GM18909 (cell line): ENCODE data around the gene LRRC39.
"Not testable (repeated sequence)": the region's sequence is repeated elsewhere in the genome, so short reads cannot be mapped to it uniquely, and the experiment has no call there.

Source experiments
- ATAC-seq: cut with Tn5 transposase; IDR thresholded peaks from one replicate; pipeline ENCODE4 v1.9.1; 2021; ENCODE audit warnings: mild to moderate bottlenecking; ENCODE audit not compliant: unreplicated experiment, poor library complexity

LRRC39 gene

DNA sequence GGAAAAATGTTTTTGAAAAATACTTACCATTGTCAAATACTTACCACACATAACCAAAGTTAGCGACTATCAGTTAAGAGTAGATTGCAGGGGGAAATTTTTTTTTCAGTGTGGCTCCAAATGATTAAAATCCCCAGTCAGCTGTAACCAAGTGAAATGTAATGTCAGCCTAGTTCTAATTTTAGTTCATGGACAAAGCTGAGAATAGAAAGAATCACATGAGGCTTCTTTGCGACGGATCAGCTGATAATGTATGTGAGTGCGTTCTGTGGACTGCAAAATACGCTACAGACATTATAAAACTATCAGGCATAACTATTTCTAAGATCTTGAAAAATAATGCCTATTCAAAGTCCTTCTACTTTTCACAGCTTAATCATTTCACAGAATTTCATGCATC lies at the start of gene LRRC39:
Gene LRRC39 (minus strand): TSS at position 166 of the 400 bp plus-strand sequence. CDS start 9,740 bp downstream, outside the sequence.
- no peak for ATAC-seq

GRCh38 chr1:100222428-100222827 lies 44.4 kb upstream of the LRRC39 start:
- ATAC-seq, result no peak

DNA sequence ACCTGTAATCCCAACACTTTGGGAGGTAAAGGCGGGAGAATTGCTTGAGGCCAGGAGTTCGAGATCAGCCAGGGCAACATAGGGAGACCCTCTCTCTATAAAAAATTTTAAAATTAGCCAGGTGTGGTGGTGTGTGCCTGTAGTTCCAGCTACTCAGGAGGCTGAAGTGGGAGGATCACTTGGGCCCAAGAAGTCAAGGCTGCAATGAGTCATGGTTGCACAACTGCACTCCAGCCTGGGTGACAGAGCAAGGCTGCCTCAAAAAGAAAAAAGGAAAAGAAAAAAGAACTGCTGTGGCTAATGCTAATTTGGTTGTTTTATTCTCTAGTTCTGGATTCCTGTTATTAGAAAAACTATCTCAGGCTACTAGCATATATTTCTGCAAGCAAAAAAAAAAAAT lies 41.8 kb upstream of the LRRC39 start:
- no peak for ATAC-seq

GRCh38 chr1:100219457-100219856 lies 41.4 kb upstream of the LRRC39 start:
- ATAC-seq, result no peak

DNA sequence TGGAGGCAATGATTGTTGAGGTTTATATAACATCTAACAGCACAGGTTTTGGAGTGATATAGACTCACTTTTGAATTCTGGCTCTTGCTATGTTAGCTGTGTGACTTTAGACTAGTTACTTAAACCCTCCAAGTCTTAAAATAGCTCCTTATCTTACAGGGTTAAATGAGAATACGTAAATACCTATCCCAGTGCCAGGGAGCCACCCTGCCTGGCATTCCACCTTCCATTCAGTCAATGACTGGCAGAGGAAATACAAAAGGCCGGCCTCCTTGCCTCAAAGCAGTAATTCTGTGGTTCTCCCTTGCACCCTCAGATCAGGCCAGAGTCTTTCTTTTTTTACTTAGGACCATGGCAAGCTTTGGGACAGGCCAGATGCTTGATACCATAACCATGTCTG lies 39.8 kb upstream of the LRRC39 start:
- no peak for ATAC-seq

- ATAC-seq, result no peak
Observed at GRCh38 chr1:100215101-100215500, 37.0 kb upstream of the LRRC39 start.

DNA sequence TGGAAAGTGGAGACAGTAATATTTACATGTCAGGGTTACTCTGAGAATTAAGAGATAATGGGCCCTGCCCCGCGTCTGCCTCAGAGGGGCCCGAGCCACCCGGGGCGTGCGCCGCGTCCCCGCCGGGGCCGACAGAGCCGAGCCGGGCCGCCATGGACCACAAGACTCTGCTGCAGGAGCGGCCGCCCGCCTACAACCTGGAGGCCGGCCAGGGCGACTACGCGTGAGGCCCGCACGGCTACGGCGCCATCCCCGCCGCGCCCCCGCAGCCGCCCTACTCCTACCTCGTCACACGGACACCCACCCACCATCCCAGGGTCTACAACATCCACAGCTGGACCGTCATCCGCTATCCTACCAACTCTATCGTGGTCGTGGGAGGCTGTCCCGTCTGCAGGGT lies 35.1 kb upstream of the LRRC39 start:
- ATAC-seq, result no peak

DNA sequence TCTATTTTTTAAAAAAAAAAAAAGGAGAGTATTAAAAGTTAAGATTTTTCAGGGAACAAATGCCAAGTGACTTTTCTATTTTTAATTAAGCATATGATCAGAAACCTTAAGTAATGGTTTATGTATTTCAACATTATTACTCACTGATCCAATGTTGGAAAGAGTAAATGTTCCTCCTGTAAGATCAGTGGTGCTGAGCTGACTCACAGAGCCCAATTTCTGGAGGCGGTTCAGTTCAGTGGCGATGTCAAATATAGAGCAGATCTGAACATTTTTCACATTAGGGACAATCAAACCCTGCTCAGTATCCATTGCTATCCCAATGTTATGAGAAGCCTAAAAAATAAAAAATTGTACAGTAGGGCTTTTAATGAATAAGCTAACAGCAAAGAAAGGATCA lies 28.2 kb upstream of the LRRC39 start:
- no peak for ATAC-seq

DNA sequence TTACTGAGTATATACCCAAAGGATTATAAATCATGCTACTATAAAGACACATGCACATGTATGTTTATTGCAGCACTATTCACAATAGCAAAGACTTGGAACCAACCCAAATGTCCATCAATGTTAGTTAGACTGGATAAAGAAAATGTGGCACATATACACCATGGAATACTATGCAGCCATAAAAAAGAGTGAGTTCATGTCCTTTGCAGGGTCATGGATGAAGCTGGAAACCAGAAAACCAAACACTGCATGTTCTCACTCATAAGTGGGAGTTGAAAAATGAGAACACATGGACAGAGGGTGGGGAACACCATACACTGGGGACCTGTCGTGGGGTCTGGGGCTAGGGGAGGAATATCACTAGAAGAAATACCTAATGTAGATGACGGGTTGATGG lies 27.5 kb upstream of the LRRC39 start:
- not testable (repeated sequence) for ATAC-seq

GRCh38 chr1:100205103-100205502 lies 27.0 kb upstream of the LRRC39 start:
- not testable (repeated sequence) for ATAC-seq

DNA sequence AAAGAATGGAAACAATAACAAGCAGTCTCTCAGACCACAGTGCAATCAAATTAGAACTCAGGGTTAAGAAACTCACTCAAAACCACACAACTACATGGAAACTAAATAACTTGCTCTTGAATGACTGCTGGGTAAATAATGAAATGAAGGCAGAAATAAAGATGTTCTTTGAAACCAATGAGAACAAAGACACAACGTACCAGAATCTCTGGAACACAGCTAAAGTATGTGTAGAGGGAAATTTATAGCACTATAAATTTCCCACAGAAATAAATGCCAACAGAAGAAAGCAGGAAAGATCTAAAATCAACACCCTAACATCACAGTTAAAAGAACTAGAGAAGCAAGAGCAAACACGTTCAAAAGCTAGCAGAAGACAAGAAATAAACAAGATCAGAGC lies 24.6 kb upstream of the LRRC39 start:
- ATAC-seq, result not testable (repeated sequence)

- ATAC-seq, result not testable (repeated sequence)
Observed at GRCh38 chr1:100200060-100200459, 22.0 kb upstream of the LRRC39 start.

DNA sequence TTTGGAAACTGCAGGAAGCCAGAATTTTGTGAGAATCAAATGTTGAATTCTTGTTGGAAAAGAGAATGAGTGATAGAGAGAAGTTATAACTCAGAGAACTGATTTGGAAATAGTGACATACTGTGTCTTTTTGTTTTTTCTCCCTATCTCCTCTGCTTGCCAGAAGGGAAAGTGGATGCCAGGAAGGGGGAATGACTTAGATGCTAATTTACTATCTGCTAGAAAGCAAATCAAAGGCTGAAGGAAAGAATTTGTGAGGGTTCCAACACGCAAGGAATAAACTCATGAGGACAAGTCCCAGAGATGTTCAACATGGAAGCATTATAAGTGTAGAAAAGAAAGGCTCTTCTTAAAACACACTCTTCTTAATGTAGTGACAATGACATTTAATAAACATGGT lies 20.5 kb upstream of the LRRC39 start:
- ATAC-seq, result no peak

GRCh38 chr1:100188617-100189016 lies 10.6 kb upstream of the LRRC39 start:
- ATAC-seq, result peak; percentile 73

- ATAC-seq, result no peak
Observed at GRCh38 chr1:100187912-100188311, 9.9 kb upstream of the LRRC39 start.

DNA sequence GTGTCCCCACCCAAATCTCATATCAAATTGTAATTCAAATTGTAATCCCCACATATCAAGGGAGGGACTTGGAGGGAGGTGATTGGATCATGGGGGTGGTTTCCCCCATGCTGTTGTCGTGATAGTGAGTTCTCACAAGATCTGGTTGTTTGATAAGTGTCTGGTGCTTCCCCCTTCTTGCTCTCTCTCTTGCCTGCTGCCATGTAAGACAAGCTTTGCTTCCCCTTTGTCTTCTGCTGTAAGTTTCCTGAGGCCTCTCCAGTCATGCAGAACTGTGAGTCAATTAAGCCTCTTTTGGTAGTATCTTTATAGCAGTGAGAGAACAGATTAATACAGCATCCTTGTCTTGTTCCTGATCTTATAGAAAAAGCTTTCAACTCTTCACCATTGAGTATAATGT lies 6.5 kb upstream of the LRRC39 start:
- no peak for ATAC-seq

DNA sequence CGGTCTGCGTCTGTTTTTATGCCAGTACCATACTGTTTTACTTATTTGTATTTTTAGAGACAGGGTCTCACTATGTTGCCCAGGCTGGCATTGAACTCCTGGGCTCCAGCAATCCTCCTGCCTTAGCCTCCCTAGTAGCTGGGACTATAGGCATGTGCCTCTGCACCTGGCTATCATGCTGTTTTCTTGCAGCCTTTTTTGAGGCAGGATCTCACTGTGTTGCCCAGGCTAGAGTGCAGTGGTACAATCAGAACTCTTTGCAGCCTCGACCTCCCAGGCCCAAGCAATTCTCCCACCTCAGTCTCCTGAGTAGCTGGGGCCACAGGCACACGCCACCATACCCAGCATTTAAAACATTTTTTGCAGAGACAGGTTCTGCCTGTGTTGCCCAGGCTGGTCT lies 5.3 kb upstream of the LRRC39 start:
- ATAC-seq, result no peak

DNA sequence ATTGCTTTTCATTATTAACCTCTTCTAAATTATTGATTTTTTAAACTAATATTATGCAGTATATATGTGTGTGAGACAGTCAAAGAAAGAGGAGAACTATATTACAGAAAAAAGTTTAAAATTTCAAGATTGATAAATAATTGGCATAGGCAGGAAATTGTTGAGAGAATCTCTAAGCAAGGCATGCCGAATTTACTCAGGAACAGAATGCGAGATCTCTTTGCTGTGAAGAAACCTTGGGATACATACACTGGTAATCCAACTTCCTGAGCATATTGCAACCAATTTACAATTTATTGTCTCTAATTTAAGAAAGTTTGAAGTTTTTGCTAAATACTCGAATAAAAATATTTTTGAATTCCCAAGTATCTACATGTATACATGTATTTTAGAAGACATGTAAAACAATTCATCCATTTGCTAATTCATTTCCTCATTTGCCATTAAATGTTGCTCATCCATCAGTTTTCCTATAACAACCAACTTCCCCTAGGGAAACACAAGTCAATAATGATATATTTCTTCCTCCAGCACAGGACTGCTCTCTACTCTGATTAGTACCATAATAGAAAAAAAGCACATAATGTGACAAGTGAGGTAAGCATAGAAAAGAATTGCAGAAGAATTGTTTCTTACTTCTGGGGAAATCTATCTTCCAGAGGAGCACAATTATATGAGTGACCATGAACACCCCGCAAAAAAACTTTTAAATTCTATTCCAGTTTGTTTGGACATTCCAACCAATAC lies 588 bp downstream of the LRRC39 start:
- ATAC-seq, result no peak

- no peak for ATAC-seq
Observed at GRCh38 chr1:100168051-100168450, 10.0 kb downstream of the LRRC39 start.

DNA sequence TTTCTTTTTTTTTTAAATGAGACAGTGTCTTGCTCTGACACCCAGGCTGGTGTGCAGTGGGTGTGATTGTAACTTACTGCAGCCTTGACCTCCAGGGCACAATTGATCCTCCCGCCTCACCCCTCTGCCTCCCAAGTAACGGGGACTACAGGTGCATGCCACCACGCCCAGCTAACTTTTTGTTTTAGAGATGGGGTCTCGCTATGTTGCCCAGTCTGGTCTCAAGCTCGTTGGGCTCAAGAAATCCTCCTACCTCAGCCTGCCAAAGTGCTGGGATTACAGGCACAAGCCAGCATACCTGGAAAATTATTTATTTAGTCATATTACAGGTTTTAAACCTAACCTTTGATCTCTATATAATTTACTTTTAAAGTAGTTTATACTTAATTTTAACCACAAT lies 13.4 kb downstream of the LRRC39 start:
- no peak for ATAC-seq

DNA sequence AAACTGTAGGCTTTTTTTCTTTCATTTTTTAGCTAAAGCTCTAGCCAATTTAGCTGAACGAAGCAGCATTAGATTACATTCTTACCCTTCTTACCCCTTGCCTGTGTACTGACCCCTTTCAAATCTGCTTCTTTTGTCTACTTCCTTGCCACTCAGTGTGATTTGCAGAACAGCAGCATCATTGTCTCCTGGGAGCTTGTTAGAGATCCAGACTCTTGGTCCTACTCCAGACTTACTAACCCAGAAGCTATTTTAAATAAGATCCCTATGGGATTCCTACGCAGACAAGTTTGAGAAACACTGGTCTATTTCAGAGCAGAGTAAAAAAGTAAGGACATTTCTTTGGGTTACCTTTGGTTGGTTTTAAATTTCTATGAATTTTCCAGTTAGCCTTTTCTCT lies 13.8 kb downstream of the LRRC39 start:
- ATAC-seq, result no peak

- no peak for ATAC-seq
Observed at GRCh38 chr1:100162881-100163280, 15.2 kb downstream of the LRRC39 start.
